Neutrophil (primary cell): Measurements from ENCODE around the gene IPO9.

Experiments used
- H3K27ac ChIP-seq: fragments of 200-600 bp; sonication (generic); 2 replicates; pipeline ENCODE4 v1.5.1; 2016; ENCODE audit warnings: mild to moderate bottlenecking, moderate library complexity
- H3K27me3 ChIP-seq: fragments of 200-600 bp; sonication (generic); 2 replicates; pipeline ENCODE4 v1.6.0; 2016; ENCODE audit warnings: mild to moderate bottlenecking
- H3K36me3 ChIP-seq: fragments of 200-600 bp; sonication (generic); 2 replicates; pipeline ENCODE4 v1.5.1; 2017
- H3K4me1 ChIP-seq, 2 experiments: fragments of 200-600 bp in 1 of 2; sonication (generic) in 1 of 2; 1 replicate in 1 of 2; 2 replicates in 1 of 2; pipeline versions ENCODE4 v1.5.1 to v1.6.1; 2013 to 2016; ENCODE audit warnings: low read depth in 1 of 2, low read length in 1 of 2, mild to moderate bottlenecking in 1 of 2, moderate library complexity in 1 of 2; ENCODE audit not compliant: control insufficient read depth in 1 of 2, insufficient read depth in 1 of 2
- H3K4me3 ChIP-seq, 2 experiments: fragments of 200-600 bp in 1 of 2; sonication (generic) in 1 of 2; 1 replicate in 1 of 2; 2 replicates in 1 of 2; pipeline ENCODE4 v1.5.1; 2013 to 2016; ENCODE audit warnings: low read depth in 1 of 2, low read length in 1 of 2, mild to moderate bottlenecking in 1 of 2, moderate library complexity in 1 of 2
- H3K9me3 ChIP-seq: fragments of 200-600 bp; sonication (generic); 2 replicates; pipeline ENCODE4 v1.5.1; 2016
- TF ChIP-seq, protein P1 (sequence below): fragments of 200-600 bp; sonication (generic); IDR thresholded peaks from 2 replicates; pipeline ENCODE4 v1.5.1; 2016; ENCODE audit warnings: antibody characterized with exemption

Gene IPO9

DNA sequence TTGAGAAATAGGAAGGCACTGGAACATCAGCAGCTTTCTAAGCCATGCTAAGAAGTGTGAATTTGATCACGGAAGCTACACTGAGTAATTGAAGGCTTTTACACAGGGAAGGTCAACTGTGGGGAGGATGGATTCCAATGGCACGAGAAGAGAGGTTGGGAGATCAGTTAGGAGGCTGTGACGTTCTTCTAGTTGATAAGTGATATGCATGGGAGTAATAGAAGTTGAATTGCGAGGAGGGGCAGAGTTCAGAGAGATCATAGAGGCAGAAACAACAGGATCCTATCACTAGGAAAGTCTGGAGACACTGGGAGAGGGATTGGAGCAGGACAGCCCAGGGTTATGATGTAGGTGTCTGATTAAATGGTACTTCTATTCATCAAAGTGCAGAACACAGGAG is 101.2 kb downstream of the IPO9 start:
- TF ChIP-seq, protein P1, sequence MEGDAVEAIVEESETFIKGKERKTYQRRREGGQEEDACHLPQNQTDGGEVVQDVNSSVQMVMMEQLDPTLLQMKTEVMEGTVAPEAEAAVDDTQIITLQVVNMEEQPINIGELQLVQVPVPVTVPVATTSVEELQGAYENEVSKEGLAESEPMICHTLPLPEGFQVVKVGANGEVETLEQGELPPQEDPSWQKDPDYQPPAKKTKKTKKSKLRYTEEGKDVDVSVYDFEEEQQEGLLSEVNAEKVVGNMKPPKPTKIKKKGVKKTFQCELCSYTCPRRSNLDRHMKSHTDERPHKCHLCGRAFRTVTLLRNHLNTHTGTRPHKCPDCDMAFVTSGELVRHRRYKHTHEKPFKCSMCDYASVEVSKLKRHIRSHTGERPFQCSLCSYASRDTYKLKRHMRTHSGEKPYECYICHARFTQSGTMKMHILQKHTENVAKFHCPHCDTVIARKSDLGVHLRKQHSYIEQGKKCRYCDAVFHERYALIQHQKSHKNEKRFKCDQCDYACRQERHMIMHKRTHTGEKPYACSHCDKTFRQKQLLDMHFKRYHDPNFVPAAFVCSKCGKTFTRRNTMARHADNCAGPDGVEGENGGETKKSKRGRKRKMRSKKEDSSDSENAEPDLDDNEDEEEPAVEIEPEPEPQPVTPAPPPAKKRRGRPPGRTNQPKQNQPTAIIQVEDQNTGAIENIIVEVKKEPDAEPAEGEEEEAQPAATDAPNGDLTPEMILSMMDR = no peak
- Histone ChIP-seq H3K27me3 (peaks cover 27% of the 10 kb centered on the region), H3K4me3 (no peak overlapping the region), H3K36me3 (no peaks in the 10 kb centered on the region), H3K9me3 (no peaks in the 10 kb centered on the region), H3K27ac (no peak overlapping the region), H3K4me1 (no peaks in the 10 kb centered on the region)

DNA sequence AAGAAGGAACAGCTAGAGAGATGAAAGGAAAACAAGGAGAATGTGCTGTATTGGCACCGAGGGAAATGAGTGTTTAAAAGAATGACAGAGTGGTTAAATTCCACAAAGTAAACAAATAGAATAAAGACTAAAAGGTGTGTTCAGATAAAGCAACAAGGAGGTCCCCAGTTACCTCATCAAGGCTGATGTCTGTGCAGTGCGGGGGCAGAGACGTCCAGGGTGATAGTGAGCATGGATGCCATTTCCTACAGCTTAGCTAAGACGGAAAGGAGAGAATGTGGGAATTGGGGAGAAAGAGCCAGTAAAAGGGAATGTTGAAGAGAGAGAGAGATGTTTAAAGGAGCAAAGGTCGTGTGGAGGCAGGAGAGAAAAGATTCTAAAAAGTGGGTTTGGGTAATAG is 101.8 kb downstream of the IPO9 start:
- H3K27ac ChIP-seq = no peak overlapping the region
- no peaks in the 10 kb centered on the region for H3K4me1 ChIP-seq
- H3K27me3 ChIP-seq = peaks cover 27% of the 10 kb centered on the region
- H3K9me3 ChIP-seq = no peaks in the 10 kb centered on the region
- TF ChIP-seq, protein P1 = no peak
- no peaks in the 10 kb centered on the region for H3K36me3 ChIP-seq
- H3K4me3 ChIP-seq = no peak overlapping the region
